Measurements from ENCODE around the gene NLRP9. TPM values are rescaled to one million over a fixed set of nuclear protein-coding genes. Genes with fewer than 3 reads are reported as not detected.

The NLRP9 gene
- total and polyA plus RNA-seq, 2 donors (not counting 1 experiment from before 2014, with no cell fraction given), result not detected

GRCh38 chr19:55684946-55685681, 53.1 kb downstream of the NLRP9 start:
- Histone ChIP-seq H4K20me1 (ENCODE audit: control insufficient read depth, extremely low read depth, insufficient read depth, low read length) (peaks cover 2% of the 10 kb centered on the region), H3K4me2 (ENCODE audit: extremely low read depth, insufficient read depth, low read length) (no peak overlapping the region), H3K9me3 (ENCODE audit: control insufficient read depth, insufficient read depth, low read depth, low read length) (no peaks in the 10 kb centered on the region), H3K79me2 (ENCODE audit: control insufficient read depth, insufficient read depth, low read length) (peaks cover 55% of the 10 kb centered on the region), H3K36me3 (ENCODE audit: control insufficient read depth, insufficient read depth, low read length) (peaks cover 27% of the 10 kb centered on the region), H2AFZ (ENCODE audit: low read length) (no peak overlapping the region), H3K4me3 (replicated peaks in 1 of 4; ENCODE audit: control extremely low read depth in 1 of 4, insufficient read depth in 1 of 4, low read depth in 3 of 4, low read length in 4 of 4) (no peak overlapping the region), H3K27me3 (ENCODE audit: control insufficient read depth, insufficient read depth, low read length) (no peaks in the 10 kb centered on the region), H3K27ac (ENCODE audit: insufficient read depth, low read length) (no peak overlapping the region), H3K4me1 (ENCODE audit: control insufficient read depth, extremely low read depth, insufficient read depth, low read length) (peaks cover 5% of the 10 kb centered on the region), H3K9ac (ENCODE audit: insufficient read depth, low read length) (no peak overlapping the region)
- TF ChIP-seq EZH2 (IDR thresholded peaks at IDR 0.05; ENCODE audit: low read length, missing control alignments) (no peak), CTCF (conservative IDR thresholded peaks at IDR 0.05 in 1 of 2, IDR thresholded peaks at IDR 0.05 in 1 of 2; ENCODE audit: low read depth in 1 of 2, low read length in 2 of 2) (no peak)
- no peak for DNase-seq (ENCODE audit: low read depth in 2 of 2)

GRCh38 chr19:55683449-55684261, 54.5 kb downstream of the NLRP9 start:
- no peak overlapping the region for H3K4me3 ChIP-seq (replicated peaks in 1 of 4; ENCODE audit: control extremely low read depth in 1 of 4, insufficient read depth in 1 of 4, low read depth in 3 of 4, low read length in 4 of 4)
- H3K36me3 ChIP-seq (ENCODE audit: control insufficient read depth, insufficient read depth, low read length), result peaks cover 31% of the 10 kb centered on the region
- peaks cover 69% of the 10 kb centered on the region for H3K79me2 ChIP-seq (ENCODE audit: control insufficient read depth, insufficient read depth, low read length)
- H3K4me1 ChIP-seq (ENCODE audit: control insufficient read depth, extremely low read depth, insufficient read depth, low read length), result peaks cover 11% of the 10 kb centered on the region
- H3K9ac ChIP-seq (ENCODE audit: insufficient read depth, low read length), result no peak overlapping the region
- no peak overlapping the region for H3K4me2 ChIP-seq (ENCODE audit: extremely low read depth, insufficient read depth, low read length)
- no peak for DNase-seq (ENCODE audit: low read depth in 2 of 2)
- no peak overlapping the region for H3K27ac ChIP-seq (ENCODE audit: insufficient read depth, low read length)
- peaks cover 2% of the 10 kb centered on the region for H4K20me1 ChIP-seq (ENCODE audit: control insufficient read depth, extremely low read depth, insufficient read depth, low read length)
- H2AFZ ChIP-seq (ENCODE audit: low read length), result no peak overlapping the region
- H3K9me3 ChIP-seq (ENCODE audit: control insufficient read depth, insufficient read depth, low read depth, low read length), result no peaks in the 10 kb centered on the region
- TF ChIP-seq CTCF (conservative IDR thresholded peaks at IDR 0.05 in 1 of 2, IDR thresholded peaks at IDR 0.05 in 1 of 2; ENCODE audit: low read depth in 1 of 2, low read length in 2 of 2) (no peak), EZH2 (IDR thresholded peaks at IDR 0.05; ENCODE audit: low read length, missing control alignments) (no peak)
- H3K27me3 ChIP-seq (ENCODE audit: control insufficient read depth, insufficient read depth, low read length), result no peaks in the 10 kb centered on the region

Data from fibroblast of lung (primary cell).